ENCODE data around the gene ABCF1. TPM values are rescaled to one million over a fixed set of nuclear protein-coding genes. Genes with fewer than 3 reads are reported as not detected.

Gene ABCF1
- total and polyA plus RNA-seq, 9 of the 15 experiments (the other 6 are each of a cell fraction or from before 2014, with no cell fraction given) = 41.6 to 193 (median 102) TPM

GRCh38 chr6:30614044-30614842 lies 43.0 kb downstream of the ABCF1 start (continued):
- TF ChIP-seq ZNF398 (CRISPR knock-in tag; IDR thresholded peaks at IDR 0.05) = no peak
- no peak for TF ChIP-seq HDAC1 (IDR thresholded peaks at IDR 0.05)
- TF ChIP-seq MYC (IDR thresholded peaks at IDR 0.05; ENCODE audit: low read depth, low read length) = no peak
- TF ChIP-seq MYC (CRISPR knock-in tag; IDR thresholded peaks at IDR 0.05; ENCODE audit: borderline replicate concordance, low read depth) = peak; percentile 84; the same call in 1 of the 2 replicates
- TF ChIP-seq NFXL1 (CRISPR knock-in tag; IDR thresholded peaks at IDR 0.05) = peak; percentile 11; the same call in 1 of the 2 replicates
- TF ChIP-seq CCAR2 (IDR thresholded peaks at IDR 0.05; ENCODE audit: low read depth, low read length) = no peak
- 0 out of 2 replicates have a peak, but pooled peaks have one; percentile 3 for TF ChIP-seq EGR1 (conservative IDR thresholded peaks at IDR 0.05)
- TF ChIP-seq U2AF1 (optimal IDR thresholded peaks at IDR 0.05; ENCODE audit: low read depth, low read length) = peak; percentile 26
- TF ChIP-seq ZNF133 (CRISPR knock-in tag; IDR thresholded peaks at IDR 0.05) = no peak
- no peak for TF ChIP-seq HES1 (IDR thresholded peaks at IDR 0.05; ENCODE audit: low read depth)
- TF ChIP-seq MAZ (CRISPR knock-in tag; conservative IDR thresholded peaks at IDR 0.05 in 1 of 2, IDR thresholded peaks at IDR 0.05 in 1 of 2) = peak in 1 of 2 experiments; percentile 59; a peak in 1 of 4 replicates
- 0 out of 2 replicates have a peak, but pooled peaks have one; percentile 55 for TF ChIP-seq ETV5 (CRISPR knock-in tag; IDR thresholded peaks at IDR 0.05; ENCODE audit: low read depth)
- no peak for TF ChIP-seq MAFG (tag; conservative IDR thresholded peaks at IDR 0.05)
- TF ChIP-seq SMARCA4 (IDR thresholded peaks at IDR 0.05) = no peak
- TF ChIP-seq NFATC3 (IDR thresholded peaks at IDR 0.05) = no peak
- TF ChIP-seq ETV6 (IDR thresholded peaks at IDR 0.05; ENCODE audit: borderline replicate concordance in 1 of 2, low read depth in 2 of 2, low read length in 1 of 2) = no peak
- TF ChIP-seq ETV6 (CRISPR knock-in tag; IDR thresholded peaks at IDR 0.05; ENCODE audit: borderline replicate concordance) = 0 out of 2 replicates have a peak, but pooled peaks have one; percentile 37
- no peak; the same call in 1 of the 2 replicates for TF ChIP-seq HMG20A (CRISPR knock-in tag; conservative IDR thresholded peaks at IDR 0.05)
- no peak for TF ChIP-seq STAT5A (IDR thresholded peaks at IDR 0.05; ENCODE audit: borderline replicate concordance, low read length)
- TF ChIP-seq CHD4 (IDR thresholded peaks at IDR 0.05; ENCODE audit: insufficient read depth, insufficient replicate concordance, low read depth, low read length, poor library complexity, severe bottlenecking) = no peak
- TF ChIP-seq ZBTB34 (CRISPR knock-in tag; IDR thresholded peaks at IDR 0.05) = no peak
- no peak for TF ChIP-seq ATF2 (CRISPR knock-in tag; IDR thresholded peaks at IDR 0.05)
- TF ChIP-seq BCOR (IDR thresholded peaks at IDR 0.05) = no peak
- TF ChIP-seq ESRRA (IDR thresholded peaks at IDR 0.05; ENCODE audit: borderline replicate concordance, low read depth) = no peak

Measured in K562 (cell line).